Thyroid gland (tissue), 4 donors: Measurements from ENCODE around the gene NFXL1. TPM values are rescaled to one million over a fixed set of nuclear protein-coding genes. Genes with fewer than 3 reads are reported as not detected.

Experiments used
- DNase-seq, 2 donors: peaks; one replicate each; pipeline ENCODE4 v3.0.0-alpha.2; 2019
- H3K27ac ChIP-seq, 3 donors: fragments of 200-600 bp; sonication (generic); 1 replicate in 2 of 3; 2 replicates in 1 of 3; pipeline ENCODE4 v1.5.1; 2016 to 2019; ENCODE audit warnings: mild to moderate bottlenecking in 1 of 3, moderate library complexity in 1 of 3
- H3K27me3 ChIP-seq: fragments of 200-600 bp; sonication (generic); one replicate; pipeline ENCODE4 v1.5.1; 2019
- H3K36me3 ChIP-seq, 2 donors: fragments of 200-600 bp; sonication (generic); one replicate each; pipeline ENCODE4 v1.5.1; 2016 to 2019
- H3K4me1 ChIP-seq, 2 donors: fragments of 200-600 bp; sonication (generic); one replicate each; pipeline ENCODE4 v1.5.1; 2017 to 2019
- H3K4me3 ChIP-seq, 3 donors: fragments of 200-600 bp; sonication (generic); replicated peaks in 1 of 3; 1 replicate in 2 of 3; 2 replicates in 1 of 3; pipeline ENCODE4 v1.5.1; 2016; ENCODE audit warnings: mild to moderate bottlenecking in 1 of 3
- H3K9me3 ChIP-seq: fragments of 200-600 bp; sonication (generic); one replicate; pipeline ENCODE4 v1.5.1; 2017
- POLR2A ChIP-seq, 2 donors: fragments of 450-650 bp; IDR thresholded peaks; one replicate each; pipeline ENCODE4 v1.6.1; 2017; ENCODE audit warnings: antibody characterized with exemption in 2 of 2, mild to moderate bottlenecking in 2 of 2, moderate library complexity in 1 of 2
- WGBS, 2 donors: methylation state at CpG; one replicate each; pipeline ENCODE4 v1.1.5; 2017; 5-methylcytosine and 5-hydroxymethylcytosine counted together
- intact Hi-C: fragments of 100-400 bp; cut with DNase I; formaldehyde crosslinking; loops from one replicate; pipeline ENCODE4 v1.15.1; 2023
- total RNA-seq, 4 donors: library from RNA; depleted of rRNA; stranded (reverse); fragments of >200 nt; gene quantifications; one replicate each; pipeline ENCODE4 v1.2.3, GENCODE V29; 2016
- TF ChIP-seq, protein P1 (sequence below), 6 experiments: fragments of 200-600 bp in 3 of 6; fragments of 450-650 bp in 3 of 6; sonication (generic) in 3 of 6; IDR thresholded peaks; one replicate each; pipeline ENCODE4 v1.5.1; 2016 to 2019; ENCODE audit warnings: antibody characterized with exemption in 6 of 6, mild to moderate bottlenecking in 2 of 6, inconsistent platforms in 1 of 6, moderate library complexity in 1 of 6

NFXL1 gene
- total RNA-seq, 4 donors from 2014 or later: 17.3 to 66.4 (median 23.0) TPM

DNA sequence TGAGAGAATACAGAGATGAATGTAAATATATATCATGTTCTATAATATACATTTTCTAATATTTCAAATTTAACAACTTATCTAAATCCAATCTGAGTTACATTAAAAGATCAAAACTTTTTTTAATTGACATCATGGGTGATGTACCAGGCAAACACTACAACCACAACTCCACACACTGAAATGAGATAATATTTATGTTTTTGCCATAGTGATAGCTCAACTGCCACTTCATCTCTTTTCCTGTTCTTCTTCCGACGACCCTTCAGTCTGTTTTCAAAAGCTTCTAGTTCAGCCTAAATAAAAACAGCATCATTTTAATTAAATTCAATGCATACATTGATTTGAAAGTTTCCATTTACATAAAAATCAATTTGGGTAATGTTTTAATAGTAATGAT, 66.3 kb downstream of the NFXL1 start:
- Histone ChIP-seq H3K27me3 (no peaks in the 10 kb centered on the region), H3K4me1 (no peaks in the 10 kb centered on the region), H3K27ac (no peak overlapping the region), H3K9me3 (no peaks in the 10 kb centered on the region), H3K36me3 (peaks cover 0 to 5% of the 10 kb centered on the region in 2 donors), H3K4me3 (no peak overlapping the region)
- DNase-seq: no peak
- intact Hi-C loops: no loop called here
- 87% methylated on average over 2 of the region's 2 CpGs for WGBS, 2 donors
- TF ChIP-seq POLR2A (IDR thresholded peaks at IDR 0.05): no peak
- TF ChIP-seq, protein P1, sequence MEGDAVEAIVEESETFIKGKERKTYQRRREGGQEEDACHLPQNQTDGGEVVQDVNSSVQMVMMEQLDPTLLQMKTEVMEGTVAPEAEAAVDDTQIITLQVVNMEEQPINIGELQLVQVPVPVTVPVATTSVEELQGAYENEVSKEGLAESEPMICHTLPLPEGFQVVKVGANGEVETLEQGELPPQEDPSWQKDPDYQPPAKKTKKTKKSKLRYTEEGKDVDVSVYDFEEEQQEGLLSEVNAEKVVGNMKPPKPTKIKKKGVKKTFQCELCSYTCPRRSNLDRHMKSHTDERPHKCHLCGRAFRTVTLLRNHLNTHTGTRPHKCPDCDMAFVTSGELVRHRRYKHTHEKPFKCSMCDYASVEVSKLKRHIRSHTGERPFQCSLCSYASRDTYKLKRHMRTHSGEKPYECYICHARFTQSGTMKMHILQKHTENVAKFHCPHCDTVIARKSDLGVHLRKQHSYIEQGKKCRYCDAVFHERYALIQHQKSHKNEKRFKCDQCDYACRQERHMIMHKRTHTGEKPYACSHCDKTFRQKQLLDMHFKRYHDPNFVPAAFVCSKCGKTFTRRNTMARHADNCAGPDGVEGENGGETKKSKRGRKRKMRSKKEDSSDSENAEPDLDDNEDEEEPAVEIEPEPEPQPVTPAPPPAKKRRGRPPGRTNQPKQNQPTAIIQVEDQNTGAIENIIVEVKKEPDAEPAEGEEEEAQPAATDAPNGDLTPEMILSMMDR (IDR thresholded peaks at IDR 0.05): no peak

DNA sequence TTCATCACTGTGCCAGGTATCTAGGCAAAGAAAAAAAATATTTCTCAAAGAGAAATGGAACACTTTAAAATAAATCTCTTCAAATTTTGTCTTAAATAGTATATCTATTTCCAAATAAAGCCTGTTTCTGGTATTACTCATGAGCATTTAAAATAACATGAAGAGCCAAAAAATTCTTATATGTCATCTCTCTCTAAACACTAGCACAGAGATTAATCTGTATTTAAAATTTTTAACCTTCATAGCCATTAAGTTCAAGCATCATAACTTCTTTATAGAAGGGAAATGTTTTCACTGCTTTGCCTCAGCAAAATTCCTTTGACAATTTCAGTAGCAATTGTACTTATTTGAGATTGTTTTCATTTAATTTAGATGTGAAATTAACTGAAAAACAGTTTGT, 71.4 kb downstream of the NFXL1 start:
- H3K4me1 ChIP-seq: peaks cover 2 to 3% of the 10 kb centered on the region in 2 donors
- TF ChIP-seq POLR2A (IDR thresholded peaks at IDR 0.05): no peak
- TF ChIP-seq, protein P1 (IDR thresholded peaks at IDR 0.05): no peak
- H3K27me3 ChIP-seq: no peaks in the 10 kb centered on the region
- peaks cover 0 to 5% of the 10 kb centered on the region in 2 donors for H3K36me3 ChIP-seq
- H3K9me3 ChIP-seq: no peaks in the 10 kb centered on the region
- no peak for DNase-seq
- H3K27ac ChIP-seq: no peak overlapping the region
- intact Hi-C loops: no loop called here
- no peak overlapping the region for H3K4me3 ChIP-seq

DNA sequence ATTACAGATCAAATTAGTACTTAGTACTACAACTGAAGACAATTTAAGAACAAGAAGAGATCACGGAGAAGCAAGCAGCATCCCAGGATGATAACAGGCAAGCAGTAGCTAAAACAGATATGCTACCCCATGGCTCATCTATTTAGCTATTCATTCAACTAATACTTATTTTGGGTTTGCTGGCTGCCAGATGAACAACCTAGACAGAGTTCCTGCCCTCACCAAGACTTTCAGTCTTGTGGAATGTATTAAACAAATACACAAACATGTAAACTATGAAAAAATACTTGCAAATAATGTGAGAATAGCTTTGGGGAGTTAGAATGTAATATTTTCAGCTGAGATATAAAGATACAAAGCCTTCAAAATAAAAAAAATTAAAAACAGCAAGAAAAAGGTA, 74.1 kb downstream of the NFXL1 start:
- H3K27ac ChIP-seq: no peak overlapping the region
- H3K4me3 ChIP-seq: no peak overlapping the region
- 94% methylated on average over 1 of the region's 1 CpG for WGBS, 2 donors
- DNase-seq: no peak
- no peaks in the 10 kb centered on the region for H3K27me3 ChIP-seq
- H3K36me3 ChIP-seq: peaks cover 0 to 5% of the 10 kb centered on the region in 2 donors
- intact Hi-C loops: no loop called here
- H3K9me3 ChIP-seq: no peaks in the 10 kb centered on the region
- peaks cover 22 to 26% of the 10 kb centered on the region in 2 donors for H3K4me1 ChIP-seq
- TF ChIP-seq, protein P1 (IDR thresholded peaks at IDR 0.05): no peak
- no peak for TF ChIP-seq POLR2A (IDR thresholded peaks at IDR 0.05)

GRCh38 chr4:47839259-47839658, 75.1 kb downstream of the NFXL1 start:
- Histone ChIP-seq H3K4me3 (no peak overlapping the region), H3K36me3 (peaks cover 0 to 5% of the 10 kb centered on the region in 2 donors), H3K27ac (no peak overlapping the region), H3K9me3 (no peaks in the 10 kb centered on the region), H3K27me3 (no peaks in the 10 kb centered on the region), H3K4me1 (peaks cover 22 to 26% of the 10 kb centered on the region in 2 donors)
- 79 to 80% methylated on average over 5 of the region's 5 CpGs for WGBS, 2 donors
- intact Hi-C loops: loop anchor here (10.0 kb wide), 1 partner anchor 164 kb away; no protein-coding TSS in a partner anchor
- TF ChIP-seq, protein P1 (IDR thresholded peaks at IDR 0.05): no peak
- no peak for TF ChIP-seq POLR2A (IDR thresholded peaks at IDR 0.05)
- no peak for DNase-seq

DNA sequence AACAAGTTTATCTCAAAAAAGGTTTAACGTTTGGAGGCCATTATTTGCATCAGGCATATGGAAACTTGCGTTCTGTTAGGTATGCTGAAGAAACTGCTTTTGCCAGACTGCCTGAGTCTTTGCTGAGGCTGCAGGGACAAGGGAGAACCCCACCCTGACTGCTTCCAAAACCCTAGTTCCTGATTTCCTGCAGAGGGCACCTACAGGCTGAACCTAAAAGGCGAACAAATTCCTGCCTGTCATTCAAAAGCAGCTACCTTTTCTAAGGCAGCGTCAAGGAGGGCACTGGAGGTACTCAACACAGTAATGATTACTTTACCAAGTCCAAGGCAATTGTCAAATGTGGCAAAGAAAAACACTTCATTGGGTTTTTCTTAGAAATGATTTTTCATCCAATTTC, 75.9 kb downstream of the NFXL1 start:
- DNase-seq: no peak
- no peaks in the 10 kb centered on the region for H3K9me3 ChIP-seq
- H3K4me3 ChIP-seq: no peak overlapping the region
- H3K4me1 ChIP-seq: peaks cover 22 to 26% of the 10 kb centered on the region in 2 donors
- peaks cover 0 to under 1% of the 10 kb centered on the region in 2 donors for H3K36me3 ChIP-seq
- WGBS, 2 donors: 76 to 78% methylated on average over 4 of the region's 4 CpGs
- no peak for TF ChIP-seq POLR2A (IDR thresholded peaks at IDR 0.05)
- TF ChIP-seq, protein P1 (IDR thresholded peaks at IDR 0.05): no peak
- no peak overlapping the region for H3K27ac ChIP-seq
- intact Hi-C loops: loop anchor here (10.0 kb wide), 1 partner anchor 164 kb away; no protein-coding TSS in a partner anchor
- H3K27me3 ChIP-seq: no peaks in the 10 kb centered on the region
